Spleen (tissue), 7 donors: ENCODE data around the gene GOLGA6L2.

Source experiments
- POLR2A ChIP-seq, 3 donors: fragments of 450-650 bp; IDR thresholded peaks; one replicate each; pipeline ENCODE4 v1.5.1; 2017; ENCODE audit warnings: antibody characterized with exemption in 3 of 3, mild to moderate bottlenecking in 1 of 3
- TF ChIP-seq, protein P1 (sequence below), 11 experiments: fragments of 200-600 bp in 7 of 11; fragments of 450-650 bp in 4 of 11; sonication (generic) in 4 of 11; IDR thresholded peaks in 8 of 11; conservative IDR thresholded peaks in 3 of 11; 1 replicate in 7 of 11; 2 replicates in 4 of 11; pipeline versions ENCODE4 v1.4.0 to v1.8.0; 2016 to 2021; ENCODE audit warnings: antibody characterized with exemption in 11 of 11, inconsistent platforms in 4 of 11, mild to moderate bottlenecking in 1 of 11
- donor health status: DM: no; HTN: no; CAD: no; lungs with moderate emphysema.
- donor health status: DM: no; HTN: no; CAD: no.
- donor health status: DM: no; HTN: no; CAD: no.

- TF ChIP-seq, protein P1, sequence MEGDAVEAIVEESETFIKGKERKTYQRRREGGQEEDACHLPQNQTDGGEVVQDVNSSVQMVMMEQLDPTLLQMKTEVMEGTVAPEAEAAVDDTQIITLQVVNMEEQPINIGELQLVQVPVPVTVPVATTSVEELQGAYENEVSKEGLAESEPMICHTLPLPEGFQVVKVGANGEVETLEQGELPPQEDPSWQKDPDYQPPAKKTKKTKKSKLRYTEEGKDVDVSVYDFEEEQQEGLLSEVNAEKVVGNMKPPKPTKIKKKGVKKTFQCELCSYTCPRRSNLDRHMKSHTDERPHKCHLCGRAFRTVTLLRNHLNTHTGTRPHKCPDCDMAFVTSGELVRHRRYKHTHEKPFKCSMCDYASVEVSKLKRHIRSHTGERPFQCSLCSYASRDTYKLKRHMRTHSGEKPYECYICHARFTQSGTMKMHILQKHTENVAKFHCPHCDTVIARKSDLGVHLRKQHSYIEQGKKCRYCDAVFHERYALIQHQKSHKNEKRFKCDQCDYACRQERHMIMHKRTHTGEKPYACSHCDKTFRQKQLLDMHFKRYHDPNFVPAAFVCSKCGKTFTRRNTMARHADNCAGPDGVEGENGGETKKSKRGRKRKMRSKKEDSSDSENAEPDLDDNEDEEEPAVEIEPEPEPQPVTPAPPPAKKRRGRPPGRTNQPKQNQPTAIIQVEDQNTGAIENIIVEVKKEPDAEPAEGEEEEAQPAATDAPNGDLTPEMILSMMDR (IDR thresholded peaks at IDR 0.05 in 8 of 11, conservative IDR thresholded peaks at IDR 0.05 in 3 of 11) = no peak
- TF ChIP-seq POLR2A (IDR thresholded peaks at IDR 0.05) = no peak
Measured at GRCh38 chr15:23440596-23440995, 6.4 kb downstream of the GOLGA6L2 start.
